GM18505 (cell line): Measurements from ENCODE around the gene ROMO1.

ENCODE experiments used
- ATAC-seq: cut with Tn5 transposase; IDR thresholded peaks from one replicate; pipeline ENCODE4 v1.9.1; 2021; ENCODE audit not compliant: unreplicated experiment
- POLR2A ChIP-seq: IDR thresholded peaks from 4 replicates; pipeline ENCODE4 v1.6.1; 2011; ENCODE audit warnings: borderline replicate concordance; ENCODE audit not compliant: insufficient read depth, insufficient read length; ENCODE audit errors: extremely low read depth

The ROMO1 gene

GRCh38 chr20:35699127-35699956 is at the start of gene ROMO1, which contains the start of gene NFS1:
Gene ROMO1 (plus strand): TSS chr20:35699405. CDS start chr20:35699633, 228 bp downstream.
Gene NFS1 (minus strand): TSS chr20:35699352. CDS start chr20:35699288, 64 bp downstream.
- TF ChIP-seq POLR2A = peak; percentile 86
- ATAC-seq = peak; percentile 60

- peak; percentile 22 for TF ChIP-seq POLR2A
- ATAC-seq = no peak
These were observed 48.6 kb upstream of the ROMO1 start for GRCh38 chr20:35650632-35651031.

GRCh38 chr20:35651958-35652357 is 47.2 kb upstream of the ROMO1 start:
- TF ChIP-seq POLR2A = no peak
- ATAC-seq = no peak

GRCh38 chr20:35652641-35653429 is 46.4 kb upstream of the ROMO1 start:
- no peak for TF ChIP-seq POLR2A
- no peak for ATAC-seq

- TF ChIP-seq POLR2A = no peak
- ATAC-seq = no peak
These were observed 45.8 kb upstream of the ROMO1 start for GRCh38 chr20:35653430-35653734.

- no peak for ATAC-seq
- no peak for TF ChIP-seq POLR2A
These were observed 45.3 kb upstream of the ROMO1 start for GRCh38 chr20:35653893-35654292.

- peak; percentile 24 for TF ChIP-seq POLR2A
- no peak for ATAC-seq
These were observed 44.8 kb upstream of the ROMO1 start for GRCh38 chr20:35654415-35654814.

GRCh38 chr20:35657271-35657670 is 41.9 kb upstream of the ROMO1 start:
- no peak for TF ChIP-seq POLR2A
- ATAC-seq = no peak

GRCh38 chr20:35660122-35660937 is 38.9 kb upstream of the ROMO1 start:
- no peak for ATAC-seq
- no peak for TF ChIP-seq POLR2A

GRCh38 chr20:35661053-35661452 is 38.2 kb upstream of the ROMO1 start:
- no peak for TF ChIP-seq POLR2A
- ATAC-seq = no peak

- no peak for ATAC-seq
- no peak for TF ChIP-seq POLR2A
These were observed 37.3 kb upstream of the ROMO1 start for GRCh38 chr20:35661908-35662307.

GRCh38 chr20:35662551-35662950 is 36.7 kb upstream of the ROMO1 start:
- TF ChIP-seq POLR2A = no peak
- ATAC-seq = no peak
